Measurements from ENCODE around the gene AMER2.

The AMER2 gene

GRCh38 chr13:25210842-25211569, 38.9 kb upstream of the AMER2 start:
- Histone ChIP-seq H3K4me1 (ENCODE audit: insufficient read depth, insufficient read length) (no peaks in the 10 kb centered on the region), H3K9me3 (ENCODE audit: insufficient read depth, low read length) (no peaks in the 10 kb centered on the region), H3K4me3 (ENCODE audit: insufficient read length, low read depth) (no peak overlapping the region), H3K27me3 (ENCODE audit: insufficient read depth, insufficient read length) (no peaks in the 10 kb centered on the region), H3K9ac (ENCODE audit: insufficient read length, low read depth) (no peak overlapping the region), H3K36me3 (ENCODE audit: insufficient read depth, insufficient read length, low read length) (no peaks in the 10 kb centered on the region)
- TF ChIP-seq YY1 (IDR thresholded peaks at IDR 0.05; ENCODE audit: insufficient read depth, insufficient read length) (no peak), SUZ12 (IDR thresholded peaks at IDR 0.05; ENCODE audit: extremely low read depth, insufficient read depth, insufficient read length) (no peak), ZNF274 (IDR thresholded peaks at IDR 0.05; ENCODE audit: low read depth, low read length) (no peak)
- no peak for DNase-seq (ENCODE audit: low read depth, low spot score)

GRCh38 chr13:25207291-25207810, 35.3 kb upstream of the AMER2 start:
- H3K27me3 ChIP-seq (ENCODE audit: insufficient read depth, insufficient read length), result no peaks in the 10 kb centered on the region
- TF ChIP-seq ZNF274 (IDR thresholded peaks at IDR 0.05; ENCODE audit: low read depth, low read length), result no peak
- TF ChIP-seq YY1 (IDR thresholded peaks at IDR 0.05; ENCODE audit: insufficient read depth, insufficient read length), result no peak
- no peak for TF ChIP-seq SUZ12 (IDR thresholded peaks at IDR 0.05; ENCODE audit: extremely low read depth, insufficient read depth, insufficient read length)
- no peaks in the 10 kb centered on the region for H3K36me3 ChIP-seq (ENCODE audit: insufficient read depth, insufficient read length, low read length)
- DNase-seq (ENCODE audit: low read depth, low spot score), result no peak
- no peaks in the 10 kb centered on the region for H3K9me3 ChIP-seq (ENCODE audit: insufficient read depth, low read length)
- no peak overlapping the region for H3K9ac ChIP-seq (ENCODE audit: insufficient read length, low read depth)
- no peak overlapping the region for H3K4me3 ChIP-seq (ENCODE audit: insufficient read length, low read depth)
- H3K4me1 ChIP-seq (ENCODE audit: insufficient read depth, insufficient read length), result no peaks in the 10 kb centered on the region

- H3K9me3 ChIP-seq (ENCODE audit: insufficient read depth, low read length), result no peaks in the 10 kb centered on the region
- TF ChIP-seq SUZ12 (IDR thresholded peaks at IDR 0.05; ENCODE audit: extremely low read depth, insufficient read depth, insufficient read length) (no peak), ZNF274 (IDR thresholded peaks at IDR 0.05; ENCODE audit: low read depth, low read length) (no peak), YY1 (IDR thresholded peaks at IDR 0.05; ENCODE audit: insufficient read depth, insufficient read length) (no peak)
- no peak overlapping the region for H3K9ac ChIP-seq (ENCODE audit: insufficient read length, low read depth)
- no peaks in the 10 kb centered on the region for H3K27me3 ChIP-seq (ENCODE audit: insufficient read depth, insufficient read length)
- no peak overlapping the region for H3K4me3 ChIP-seq (ENCODE audit: insufficient read length, low read depth)
- no peaks in the 10 kb centered on the region for H3K36me3 ChIP-seq (ENCODE audit: insufficient read depth, insufficient read length, low read length)
- no peaks in the 10 kb centered on the region for H3K4me1 ChIP-seq (ENCODE audit: insufficient read depth, insufficient read length)
- no peak for DNase-seq (ENCODE audit: low read depth, low spot score)
Measured at GRCh38 chr13:25204863-25205262, 32.8 kb upstream of the AMER2 start.

GRCh38 chr13:25203127-25203740, 31.1 kb upstream of the AMER2 start:
- H3K9ac ChIP-seq (ENCODE audit: insufficient read length, low read depth), result no peak overlapping the region
- TF ChIP-seq YY1 (IDR thresholded peaks at IDR 0.05; ENCODE audit: insufficient read depth, insufficient read length) (no peak), ZNF274 (IDR thresholded peaks at IDR 0.05; ENCODE audit: low read depth, low read length) (no peak), SUZ12 (IDR thresholded peaks at IDR 0.05; ENCODE audit: extremely low read depth, insufficient read depth, insufficient read length) (no peak)
- H3K27me3 ChIP-seq (ENCODE audit: insufficient read depth, insufficient read length), result no peaks in the 10 kb centered on the region
- H3K4me3 ChIP-seq (ENCODE audit: insufficient read length, low read depth), result no peak overlapping the region
- DNase-seq (ENCODE audit: low read depth, low spot score), result no peak
- no peaks in the 10 kb centered on the region for H3K4me1 ChIP-seq (ENCODE audit: insufficient read depth, insufficient read length)
- H3K9me3 ChIP-seq (ENCODE audit: insufficient read depth, low read length), result no peaks in the 10 kb centered on the region
- no peaks in the 10 kb centered on the region for H3K36me3 ChIP-seq (ENCODE audit: insufficient read depth, insufficient read length, low read length)

GRCh38 chr13:25200783-25201182, 28.7 kb upstream of the AMER2 start:
- no peak for TF ChIP-seq SUZ12 (IDR thresholded peaks at IDR 0.05; ENCODE audit: extremely low read depth, insufficient read depth, insufficient read length)
- no peak for TF ChIP-seq YY1 (IDR thresholded peaks at IDR 0.05; ENCODE audit: insufficient read depth, insufficient read length)
- TF ChIP-seq ZNF274 (IDR thresholded peaks at IDR 0.05; ENCODE audit: low read depth, low read length), result no peak
- no peak overlapping the region for H3K9ac ChIP-seq (ENCODE audit: insufficient read length, low read depth)
- H3K36me3 ChIP-seq (ENCODE audit: insufficient read depth, insufficient read length, low read length), result no peaks in the 10 kb centered on the region
- H3K4me3 ChIP-seq (ENCODE audit: insufficient read length, low read depth), result no peak overlapping the region
- no peaks in the 10 kb centered on the region for H3K27me3 ChIP-seq (ENCODE audit: insufficient read depth, insufficient read length)
- no peaks in the 10 kb centered on the region for H3K9me3 ChIP-seq (ENCODE audit: insufficient read depth, low read length)
- H3K4me1 ChIP-seq (ENCODE audit: insufficient read depth, insufficient read length), result no peaks in the 10 kb centered on the region
- no peak for DNase-seq (ENCODE audit: low read depth, low spot score)

GRCh38 chr13:25198647-25199046, 26.6 kb upstream of the AMER2 start:
- Histone ChIP-seq H3K9ac (ENCODE audit: insufficient read length, low read depth) (no peak overlapping the region), H3K36me3 (ENCODE audit: insufficient read depth, insufficient read length, low read length) (no peaks in the 10 kb centered on the region), H3K4me3 (ENCODE audit: insufficient read length, low read depth) (no peak overlapping the region), H3K4me1 (ENCODE audit: insufficient read depth, insufficient read length) (no peaks in the 10 kb centered on the region), H3K27me3 (ENCODE audit: insufficient read depth, insufficient read length) (no peaks in the 10 kb centered on the region), H3K9me3 (ENCODE audit: insufficient read depth, low read length) (no peaks in the 10 kb centered on the region; the same call in 1 of the 2 replicates)
- DNase-seq (ENCODE audit: low read depth, low spot score), result no peak
- no peak for TF ChIP-seq ZNF274 (IDR thresholded peaks at IDR 0.05; ENCODE audit: low read depth, low read length)
- no peak for TF ChIP-seq SUZ12 (IDR thresholded peaks at IDR 0.05; ENCODE audit: extremely low read depth, insufficient read depth, insufficient read length)
- TF ChIP-seq YY1 (IDR thresholded peaks at IDR 0.05; ENCODE audit: insufficient read depth, insufficient read length), result no peak

- no peaks in the 10 kb centered on the region for H3K36me3 ChIP-seq (ENCODE audit: insufficient read depth, insufficient read length, low read length)
- DNase-seq (ENCODE audit: low read depth, low spot score), result no peak
- H3K27me3 ChIP-seq (ENCODE audit: insufficient read depth, insufficient read length), result no peaks in the 10 kb centered on the region
- H3K4me1 ChIP-seq (ENCODE audit: insufficient read depth, insufficient read length), result no peaks in the 10 kb centered on the region
- H3K4me3 ChIP-seq (ENCODE audit: insufficient read length, low read depth), result no peak overlapping the region
- H3K9me3 ChIP-seq (ENCODE audit: insufficient read depth, low read length), result no peaks in the 10 kb centered on the region; the same call in 1 of the 2 replicates
- H3K9ac ChIP-seq (ENCODE audit: insufficient read length, low read depth), result no peak overlapping the region
- TF ChIP-seq ZNF274 (IDR thresholded peaks at IDR 0.05; ENCODE audit: low read depth, low read length) (no peak), SUZ12 (IDR thresholded peaks at IDR 0.05; ENCODE audit: extremely low read depth, insufficient read depth, insufficient read length) (no peak), YY1 (IDR thresholded peaks at IDR 0.05; ENCODE audit: insufficient read depth, insufficient read length) (no peak)
Measured at GRCh38 chr13:25196971-25197370, 24.9 kb upstream of the AMER2 start.
